Upper lobe of right lung (tissue), 1 donor: ENCODE data around the gene NSD2. TPM values are rescaled to one million over a fixed set of nuclear protein-coding genes. Genes with fewer than 3 reads are reported as not detected.
A peak's percentile ranks its signal among the peaks of the same experiment; 100 is the strongest.

ENCODE experiments used
- ATAC-seq: fragments of 200-7000 bp; cut with Tn5 transposase; one replicate; pipeline ENCODE4 v1.9.1; 2020; ENCODE audit warnings: mild to moderate bottlenecking, moderate library complexity
- DNase-seq: peaks from one replicate; pipeline ENCODE4 v3.0.0-alpha.2; 2020
- H3K27ac ChIP-seq: fragments of 200-600 bp; one replicate; pipeline ENCODE4 v1.8.0; 2022
- H3K27me3 ChIP-seq: fragments of 200-600 bp; one replicate; pipeline ENCODE4 v1.8.0; 2022; ENCODE audit warnings: mild to moderate bottlenecking
- H3K36me3 ChIP-seq: fragments of 200-600 bp; one replicate; pipeline ENCODE4 v1.8.0; 2022
- H3K4me1 ChIP-seq: fragments of 200-600 bp; one replicate; pipeline ENCODE4 v1.8.0; 2022
- H3K4me3 ChIP-seq: fragments of 200-600 bp; one replicate; pipeline ENCODE4 v1.8.0; 2022; ENCODE audit warnings: mild to moderate bottlenecking
- H3K9me3 ChIP-seq: fragments of 200-600 bp; one replicate; pipeline ENCODE4 v1.8.0; 2022
- CTCF ChIP-seq: fragments of 200-600 bp; IDR thresholded peaks from one replicate; pipeline ENCODE4 v1.8.0; 2022; ENCODE audit warnings: antibody characterized with exemption
- intact Hi-C: fragments of 100-400 bp; cut with DNase I; formaldehyde crosslinking; loops from one replicate; pipeline ENCODE4 v1.11.0; 2022
- total RNA-seq: library from RNA; stranded (reverse); fragmentation: NEBNext Ultra II Directional; extraction: Animal tissue kit (Norgen Biotek cat#: 25700); gene quantifications from one replicate; pipeline ENCODE4 v1.2.1, GENCODE V29; 2021
- donor health status: DM: no; HTN: yes; CAD: no; lungs with severe emphysema.

The NSD2 gene
- total RNA-seq, 1 donor from 2014 or later = 45.2 TPM

GRCh38 chr4:1851575-1852410 lies 19.4 kb upstream of the NSD2 start:
- no peak for TF ChIP-seq CTCF
- no peaks in the 10 kb centered on the region for H3K27me3 ChIP-seq
- peaks cover 13% of the 10 kb centered on the region for H3K4me1 ChIP-seq
- no peak for DNase-seq
- H3K27ac ChIP-seq = no peak overlapping the region
- peaks cover 16% of the 10 kb centered on the region for H3K36me3 ChIP-seq
- H3K9me3 ChIP-seq = no peaks in the 10 kb centered on the region
- intact Hi-C loops = no loop called here
- ATAC-seq = no peak
- no peak overlapping the region for H3K4me3 ChIP-seq

GRCh38 chr4:1852904-1853623 lies 18.1 kb upstream of the NSD2 start:
- H3K27ac ChIP-seq = no peak overlapping the region
- no peak for TF ChIP-seq CTCF
- H3K27me3 ChIP-seq = no peaks in the 10 kb centered on the region
- H3K4me3 ChIP-seq = no peak overlapping the region
- H3K4me1 ChIP-seq = peaks cover 13% of the 10 kb centered on the region
- no peak for ATAC-seq
- intact Hi-C loops = no loop called here
- no peaks in the 10 kb centered on the region for H3K9me3 ChIP-seq
- H3K36me3 ChIP-seq = peaks cover 5% of the 10 kb centered on the region
- DNase-seq = no peak

- Histone ChIP-seq H3K9me3 (no peaks in the 10 kb centered on the region), H3K27ac (peak overlapping the region; percentile 85), H3K36me3 (no peaks in the 10 kb centered on the region), H3K4me1 (peaks cover 13% of the 10 kb centered on the region), H3K27me3 (no peaks in the 10 kb centered on the region), H3K4me3 (peak overlapping the region; percentile 93)
- no peak for TF ChIP-seq CTCF
- ATAC-seq = no peak
- intact Hi-C loops = no loop called here
- no peak for DNase-seq
Observed at GRCh38 chr4:1854752-1855151, 16.4 kb upstream of the NSD2 start.

- Histone ChIP-seq H3K27me3 (no peaks in the 10 kb centered on the region), H3K27ac (peak overlapping the region; percentile 85), H3K9me3 (no peaks in the 10 kb centered on the region), H3K4me1 (peaks cover 13% of the 10 kb centered on the region), H3K36me3 (no peaks in the 10 kb centered on the region), H3K4me3 (peak overlapping the region; percentile 93)
- intact Hi-C loops = no loop called here
- peak; percentile 45 for ATAC-seq
- DNase-seq = peak; percentile 73
- no peak for TF ChIP-seq CTCF
Observed at GRCh38 chr4:1855333-1856070, 15.7 kb upstream of the NSD2 start.

GRCh38 chr4:1856071-1856942 lies 14.9 kb upstream of the NSD2 start, which contains the start of gene LETM1:
LETM1 (minus strand) TSS chr4:1856156; CDS start chr4:1855950, 206 bp downstream.
- Histone ChIP-seq H3K27me3 (no peaks in the 10 kb centered on the region), H3K4me3 (peak within 1 kb of the TSS; percentile 93), H3K36me3 (no peaks in the 10 kb centered on the region), H3K9me3 (no peaks in the 10 kb centered on the region), H3K27ac (peak within 1 kb of the TSS; percentile 85), H3K4me1 (peaks cover 8% of the 10 kb centered on the region)
- DNase-seq = peak; percentile 99
- ATAC-seq = peak; percentile 97
- TF ChIP-seq CTCF = no peak
- intact Hi-C loops = no loop called here
